ENCODE measurements around the gene AJM1.
"Not testable (repeated sequence)": the region's sequence is repeated elsewhere in the genome, so short reads cannot be mapped to it uniquely, and the experiment has no call there.

The AJM1 gene

GRCh38 chr9:136869611-136870010, 27.3 kb downstream of the AJM1 start:
- DNase-seq (ENCODE audit: low read depth, low spot score): not testable (repeated sequence)

DNA sequence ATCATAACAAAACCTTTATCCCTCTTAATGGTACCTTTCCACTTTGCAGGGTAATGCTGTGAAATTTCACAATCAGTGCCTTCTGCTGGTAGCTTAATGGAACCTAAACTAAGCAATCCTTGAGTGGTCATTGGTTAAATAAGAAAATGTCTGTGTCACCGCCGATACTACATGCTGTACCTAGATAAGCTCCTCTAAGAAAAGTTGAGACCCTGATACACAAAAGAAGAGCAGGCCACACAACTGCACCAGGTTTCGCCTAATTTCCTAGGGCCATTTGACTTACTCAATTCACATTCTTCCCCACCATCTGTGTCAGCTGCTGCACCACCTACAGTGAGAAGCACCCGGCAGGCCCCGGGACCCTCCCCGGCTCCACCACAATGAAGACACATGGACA, 32.9 kb downstream of the AJM1 start:
- DNase-seq (ENCODE audit: low read depth, low spot score): no peak

- no peak for DNase-seq (ENCODE audit: low read depth, low spot score)
These were observed 34.2 kb downstream of the AJM1 start for GRCh38 chr9:136876476-136876875.

GRCh38 chr9:136880651-136881050, 38.4 kb downstream of the AJM1 start:
- DNase-seq (ENCODE audit: low read depth, low spot score): no peak

DNA sequence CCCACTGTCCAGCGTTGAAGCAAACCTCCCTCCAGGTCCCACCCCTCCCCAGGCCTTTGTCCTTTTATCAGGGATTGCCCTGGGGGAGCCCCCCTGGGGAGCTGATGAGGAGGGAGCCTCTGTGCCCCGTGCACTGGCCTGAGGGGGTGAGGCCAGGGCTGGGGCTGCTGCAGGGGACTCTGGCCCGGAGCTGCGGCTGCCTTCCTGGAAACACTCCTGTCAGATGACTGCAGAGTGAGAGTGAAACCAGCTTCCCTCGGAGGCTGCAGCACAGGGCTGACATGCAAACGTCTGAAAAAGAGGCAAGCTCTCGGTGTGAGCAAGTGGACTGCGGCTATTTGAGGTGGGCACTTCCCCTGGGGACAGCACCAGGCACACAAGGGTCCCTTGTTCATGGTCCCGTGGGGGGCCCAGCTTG, 39.4 kb downstream of the AJM1 start:
- no peak for DNase-seq (ENCODE audit: low read depth, low spot score)

DNA sequence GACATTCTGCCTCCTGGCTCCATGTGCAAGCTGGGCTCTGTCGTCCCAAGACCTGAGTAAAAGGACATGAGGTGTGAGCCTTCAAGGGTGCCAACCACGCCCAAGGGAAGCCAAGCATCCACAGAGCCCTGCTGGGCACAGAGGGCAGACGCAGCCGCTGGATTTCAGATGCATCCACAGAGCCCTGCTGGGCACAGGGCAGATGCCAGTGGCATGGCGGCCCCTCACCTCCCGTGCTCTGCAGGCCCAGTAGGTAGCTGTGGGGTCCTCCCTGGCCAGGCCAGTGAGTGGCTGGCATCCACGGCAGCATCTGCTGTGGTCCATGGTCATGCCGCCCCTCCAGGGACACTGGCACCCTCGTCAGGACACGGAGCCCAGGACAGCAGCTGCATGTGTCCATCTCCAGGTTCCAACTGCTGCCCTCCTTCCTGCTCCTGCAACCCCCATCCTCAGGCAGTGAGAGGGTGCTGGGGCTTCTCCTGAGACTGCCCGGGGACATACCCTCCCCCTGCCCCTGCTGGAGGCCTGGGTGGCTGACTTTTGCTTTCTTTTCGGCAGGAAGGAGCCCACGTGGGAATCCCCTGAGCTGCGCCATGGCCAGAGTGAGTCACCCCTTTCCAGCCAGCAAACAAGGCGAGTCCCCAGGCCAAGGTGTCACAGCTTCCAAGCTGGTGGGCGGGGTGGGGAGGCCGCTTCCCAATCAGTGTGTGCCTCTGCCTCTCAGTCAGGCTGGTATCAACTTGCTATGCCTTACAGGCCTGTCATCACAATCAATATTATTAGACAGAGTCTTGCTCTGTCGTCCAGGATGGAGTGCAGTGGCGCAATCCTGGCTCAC, 40.0 kb downstream of the AJM1 start:
- DNase-seq (ENCODE audit: low read depth, low spot score): no peak

DNA sequence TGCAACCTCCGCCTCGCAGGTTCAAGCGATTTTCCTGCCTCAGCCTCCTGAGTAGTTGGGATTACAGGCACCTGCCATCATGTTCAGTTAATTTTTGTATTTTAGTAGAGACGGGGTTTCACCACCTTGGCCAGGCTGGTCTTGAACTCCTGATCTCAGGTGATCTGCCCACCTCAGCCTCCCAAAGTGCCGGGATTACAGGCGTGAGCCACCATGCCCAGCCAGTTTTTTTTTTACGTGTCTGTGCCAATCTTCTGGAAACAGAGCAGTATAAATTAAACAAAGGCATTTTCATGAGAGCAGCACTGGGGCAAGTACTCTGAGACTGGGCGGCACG, 40.6 kb downstream of the AJM1 start:
- DNase-seq (ENCODE audit: low read depth, low spot score): not testable (repeated sequence)

DNA sequence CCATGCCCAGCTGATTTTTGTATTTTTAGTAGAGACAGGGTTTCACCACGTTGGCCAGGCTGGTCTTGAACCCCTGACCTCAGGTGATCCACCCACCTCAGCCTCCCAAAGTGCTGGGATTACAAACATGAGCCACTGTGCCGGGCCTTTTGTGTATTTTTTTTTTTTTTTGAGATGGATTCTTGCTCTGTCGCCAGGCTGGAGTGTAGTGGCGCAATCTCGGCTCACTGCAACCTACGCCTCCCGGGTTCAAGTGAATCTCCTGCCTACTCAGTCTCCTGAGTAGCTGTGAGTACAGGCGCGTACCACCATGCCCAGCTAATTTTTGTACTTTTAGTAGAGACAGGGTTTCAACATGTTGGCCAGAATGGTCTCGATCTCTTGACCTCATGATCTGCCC, 41.4 kb downstream of the AJM1 start:
- not testable (repeated sequence) for DNase-seq (ENCODE audit: low read depth, low spot score)

DNA sequence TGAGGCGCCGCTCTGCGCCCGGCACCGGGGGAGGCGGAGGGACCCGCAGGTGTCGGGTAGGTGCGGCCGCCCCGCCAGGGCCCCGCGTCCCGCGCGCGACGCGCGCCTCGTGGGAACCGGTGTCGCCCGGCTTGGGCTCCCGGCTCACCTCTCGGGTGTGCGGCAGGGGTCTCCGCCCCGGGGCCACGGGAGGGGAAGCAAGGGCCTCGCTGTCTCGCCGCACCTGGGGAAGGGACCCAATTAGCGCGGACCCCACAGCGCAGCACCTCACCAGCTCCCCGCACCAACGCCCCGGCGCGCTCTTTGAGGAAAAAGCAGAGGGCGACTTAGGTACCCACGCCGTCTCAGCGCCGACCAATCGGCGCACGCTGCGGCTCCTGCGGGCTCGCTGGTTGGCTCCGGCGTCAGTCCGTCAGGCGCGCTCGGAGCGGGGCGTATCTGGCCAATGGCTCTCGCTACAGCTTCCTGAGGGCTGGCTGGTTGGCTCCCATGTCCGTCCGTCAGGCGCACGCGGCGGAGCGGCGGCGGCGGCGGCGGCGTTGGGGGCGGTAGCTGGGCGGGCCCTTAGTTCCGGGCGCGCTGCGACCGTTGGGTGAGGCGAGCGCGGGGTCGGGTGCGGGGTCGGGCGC, 43.8 kb downstream of the AJM1 start, which contains the start of gene TRAF2:
TRAF2 (plus strand) TSS at position 567 of the 629 bp plus-strand sequence. CDS start 12,225 bp downstream, outside the sequence.
- peak; percentile 100 for DNase-seq (ENCODE audit: low read depth, low spot score)

DNA sequence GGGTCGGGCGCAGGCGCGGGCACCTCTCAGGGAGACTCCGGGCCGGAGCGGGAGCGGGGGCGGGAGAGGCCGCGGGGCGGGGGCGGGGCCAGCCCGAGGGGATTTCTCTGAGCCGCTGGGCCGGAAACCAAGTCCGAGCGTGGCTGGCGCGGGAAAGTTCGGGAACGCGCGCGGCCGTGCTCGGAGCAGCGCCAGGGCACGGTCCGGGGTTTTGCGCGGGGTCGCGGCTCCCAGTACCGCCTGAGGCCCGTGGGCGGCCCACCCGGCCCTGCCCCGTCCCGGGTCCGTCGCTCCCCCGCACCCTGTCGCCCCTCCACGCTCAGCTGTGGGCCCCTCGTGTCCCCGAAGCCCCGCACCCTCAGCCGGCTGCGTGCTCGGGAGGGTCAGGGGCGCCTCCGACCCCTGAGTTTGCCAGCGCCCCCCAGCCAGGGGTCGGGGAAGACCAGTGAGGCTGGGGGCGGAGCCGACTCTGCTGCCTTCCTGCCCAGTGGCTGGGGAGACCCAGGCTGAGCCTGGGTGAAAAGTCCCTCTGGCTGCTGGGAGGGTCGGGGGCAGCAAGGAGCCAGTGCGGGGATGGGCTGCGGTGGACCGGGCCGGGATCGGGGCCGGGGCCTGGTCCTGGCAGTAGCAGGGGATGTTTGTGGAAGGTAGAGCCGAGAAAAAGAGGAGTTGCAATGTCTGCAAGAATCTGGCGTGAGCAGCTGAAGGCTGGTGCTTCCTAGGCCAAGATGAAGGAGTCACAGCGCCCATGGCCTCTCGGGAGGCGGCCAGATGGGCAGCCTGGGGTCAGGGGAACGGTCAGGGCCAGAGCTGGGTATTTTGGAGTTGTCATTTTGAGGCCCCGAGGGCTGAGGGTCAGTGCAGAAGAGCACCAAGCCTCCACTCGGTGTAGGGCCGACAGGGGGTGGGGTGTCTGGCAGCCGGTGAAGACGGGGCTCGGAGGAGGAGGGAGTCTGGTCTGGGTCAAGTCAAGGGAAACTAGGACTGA, 44.6 kb downstream of the AJM1 start:
- DNase-seq (ENCODE audit: low read depth, low spot score): no peak

DNA sequence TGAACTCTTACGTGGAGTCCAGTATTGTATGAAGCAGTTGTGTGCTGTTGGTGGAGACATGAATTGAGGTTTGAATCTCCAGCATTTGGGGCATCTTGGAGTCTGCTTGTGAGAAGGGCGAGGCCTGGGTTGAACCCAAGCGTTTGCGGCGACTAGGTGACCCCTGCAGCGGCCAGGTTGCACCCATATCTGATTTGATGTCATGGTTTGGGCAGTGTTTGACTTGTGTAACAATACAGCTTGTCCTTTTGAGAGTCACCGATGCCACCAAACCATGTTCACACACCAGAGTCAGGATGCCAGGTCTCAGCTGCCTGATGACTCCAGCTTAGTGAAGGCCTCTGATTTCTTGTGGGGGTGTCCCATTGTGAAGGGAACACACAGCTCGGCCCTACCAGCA, 46.2 kb downstream of the AJM1 start:
- no peak for DNase-seq (ENCODE audit: low read depth, low spot score)

- no peak for DNase-seq (ENCODE audit: low read depth, low spot score)
These were observed 47.6 kb downstream of the AJM1 start for GRCh38 chr9:136889858-136890257.

- no peak for DNase-seq (ENCODE audit: low read depth, low spot score)
These were observed 48.4 kb downstream of the AJM1 start for GRCh38 chr9:136890661-136891060.
